K562 (cell line): Measurements from ENCODE around the gene SPATA21. TPM values are rescaled to one million over a fixed set of nuclear protein-coding genes. Genes with fewer than 3 reads are reported as not detected.
A peak's percentile ranks its signal among the peaks of the same experiment; 100 is the strongest.

ENCODE experiments used
- ATF7 ChIP-seq: fragments of 450-650 bp; IDR thresholded peaks from 2 replicates; pipeline ENCODE4 v1.7.1; 2014; ENCODE audit warnings: mild to moderate bottlenecking, moderate library complexity
- GABPA ChIP-seq: fragments of 200-800 bp; sonication (Bioruptor generic); conservative IDR thresholded peaks from 2 replicates; pipeline ENCODE4 v1.6.1; 2016; ENCODE audit warnings: low read depth, missing genetic modification characterization, missing compliant biosample characterization
- JUND ChIP-seq, 2 experiments: IDR thresholded peaks; 2 replicates in 1 of 2; 3 replicates in 1 of 2; pipeline ENCODE4 v1.6.1; 2011; ENCODE audit warnings: borderline replicate concordance in 2 of 2, low read depth in 2 of 2, low read length in 2 of 2, improper control_type of control experiment in 1 of 2, missing biosample characterization in 1 of 2, missing genetic modification characterization in 1 of 2, missing genetic modification reagents in 1 of 2
- KDM2B ChIP-seq: fragments of 250-450 bp; sonication (Bioruptor Pico); IDR thresholded peaks from 2 replicates; pipeline ENCODE4 v1.8.0; 2021; ENCODE audit warnings: mild to moderate bottlenecking, moderate library complexity
- MCM7 ChIP-seq, 2 experiments: fragments of 450-650 bp; IDR thresholded peaks; 2 replicates each; pipeline ENCODE4 v1.6.1; 2016 to 2018
- NFYB ChIP-seq: IDR thresholded peaks from 2 replicates; pipeline ENCODE4 v1.6.1; 2011; ENCODE audit warnings: mild to moderate bottlenecking, moderate library complexity; ENCODE audit not compliant: insufficient read length; ENCODE audit errors: extremely low read depth
- POLR2A ChIP-seq: fragments of 450-650 bp; conservative IDR thresholded peaks from 2 replicates; pipeline ENCODE4 v1.6.1; 2016
- RAD51 ChIP-seq: fragments of 450-650 bp; IDR thresholded peaks from 2 replicates; pipeline ENCODE4 v1.7.1; 2016; ENCODE audit warnings: low read depth, mild to moderate bottlenecking, borderline replicate concordance
- ZNF830 ChIP-seq: fragments of 250-450 bp; sonication (Bioruptor Pico); IDR thresholded peaks from 2 replicates; pipeline ENCODE4 v1.5.0; 2021; ENCODE audit warnings: mild to moderate bottlenecking
- polyA plus RNA-seq, 8 experiments: library from polyadenylated mRNA; depleted of rRNA in 4 of 8; stranded (reverse) in 5 of 8; unstranded in 3 of 8; fragments of >200 nt; fragmentation: Nextera tagmentation in 2 of 8; fragmentation: Illumina TruSeq in 1 of 8; extraction: Ambion mirVana in 2 of 8; extraction: Trizol in 1 of 8; gene quantifications; 2 replicates each; pipeline versions ENCODE4 v1.2.1 to v1.2.3, GENCODE V29; 2011 to 2014; ENCODE audit warnings: inconsistent platforms in 1 of 8, missing spikeins in 1 of 8
- total RNA-seq, 7 experiments: library from RNA; depleted of rRNA in 6 of 7; stranded (reverse); fragments of >200 nt in 6 of 7; fragmentation: Illumina TruSeq in 2 of 7; extraction: Trizol in 2 of 7; gene quantifications; 2 replicates each; pipeline versions ENCODE4 v1.2.1 to v1.2.3, GENCODE V29; 2011 to 2021; ENCODE audit warnings: low replicate concordance in 1 of 7
- TF ChIP-seq, protein P1 (sequence below), 2 experiments: fragments of 450-650 bp; formaldehyde crosslinking in 1 of 2; IDR thresholded peaks; 2 replicates each; pipeline versions ENCODE4 v1.4.0 to v1.6.1; 2014 to 2020; ENCODE audit warnings: mild to moderate bottlenecking in 2 of 2, borderline replicate concordance in 1 of 2, low read depth in 1 of 2

SPATA21 gene
- total and polyA plus RNA-seq, 9 of the 15 experiments (the other 6 are each of a cell fraction or from before 2014, with no cell fraction given) = 0.10 to 0.36 (median 0.13) TPM; not detected in 3

DNA sequence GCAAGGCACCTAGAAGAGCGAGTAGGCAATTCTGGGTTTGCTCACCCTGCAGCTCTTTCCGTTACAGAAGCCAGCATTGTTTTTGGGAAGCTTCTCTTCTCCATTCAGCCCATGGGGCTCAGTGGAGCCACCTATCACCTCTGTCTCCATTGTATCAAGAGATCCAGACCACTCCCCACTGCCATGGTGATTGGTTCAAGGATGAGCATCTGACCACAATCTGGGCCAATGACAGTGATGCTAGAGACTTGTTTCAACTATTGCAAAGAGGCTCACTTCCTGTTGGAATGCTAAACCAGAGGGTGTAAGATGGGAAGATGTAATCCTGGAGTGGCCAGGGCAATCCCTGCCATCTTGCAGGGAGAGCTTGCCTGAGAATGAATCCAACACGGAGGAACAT lies 6.6 kb downstream of the SPATA21 start (continued):
- TF ChIP-seq, protein P1, sequence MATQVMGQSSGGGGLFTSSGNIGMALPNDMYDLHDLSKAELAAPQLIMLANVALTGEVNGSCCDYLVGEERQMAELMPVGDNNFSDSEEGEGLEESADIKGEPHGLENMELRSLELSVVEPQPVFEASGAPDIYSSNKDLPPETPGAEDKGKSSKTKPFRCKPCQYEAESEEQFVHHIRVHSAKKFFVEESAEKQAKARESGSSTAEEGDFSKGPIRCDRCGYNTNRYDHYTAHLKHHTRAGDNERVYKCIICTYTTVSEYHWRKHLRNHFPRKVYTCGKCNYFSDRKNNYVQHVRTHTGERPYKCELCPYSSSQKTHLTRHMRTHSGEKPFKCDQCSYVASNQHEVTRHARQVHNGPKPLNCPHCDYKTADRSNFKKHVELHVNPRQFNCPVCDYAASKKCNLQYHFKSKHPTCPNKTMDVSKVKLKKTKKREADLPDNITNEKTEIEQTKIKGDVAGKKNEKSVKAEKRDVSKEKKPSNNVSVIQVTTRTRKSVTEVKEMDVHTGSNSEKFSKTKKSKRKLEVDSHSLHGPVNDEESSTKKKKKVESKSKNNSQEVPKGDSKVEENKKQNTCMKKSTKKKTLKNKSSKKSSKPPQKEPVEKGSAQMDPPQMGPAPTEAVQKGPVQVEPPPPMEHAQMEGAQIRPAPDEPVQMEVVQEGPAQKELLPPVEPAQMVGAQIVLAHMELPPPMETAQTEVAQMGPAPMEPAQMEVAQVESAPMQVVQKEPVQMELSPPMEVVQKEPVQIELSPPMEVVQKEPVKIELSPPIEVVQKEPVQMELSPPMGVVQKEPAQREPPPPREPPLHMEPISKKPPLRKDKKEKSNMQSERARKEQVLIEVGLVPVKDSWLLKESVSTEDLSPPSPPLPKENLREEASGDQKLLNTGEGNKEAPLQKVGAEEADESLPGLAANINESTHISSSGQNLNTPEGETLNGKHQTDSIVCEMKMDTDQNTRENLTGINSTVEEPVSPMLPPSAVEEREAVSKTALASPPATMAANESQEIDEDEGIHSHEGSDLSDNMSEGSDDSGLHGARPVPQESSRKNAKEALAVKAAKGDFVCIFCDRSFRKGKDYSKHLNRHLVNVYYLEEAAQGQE (IDR thresholded peaks at IDR 0.05; ENCODE audit: borderline replicate concordance) = 0 out of 2 replicates have a peak, but pooled peaks have one; percentile 17
- TF ChIP-seq, protein P1 (CRISPR knock-in tag; IDR thresholded peaks at IDR 0.05; ENCODE audit: low read depth) = no peak
- TF ChIP-seq JUND (IDR thresholded peaks at IDR 0.05; ENCODE audit: borderline replicate concordance, low read depth, low read length) (0 out of 2 replicates have a peak, but pooled peaks have one; percentile 3), JUND (tag; IDR thresholded peaks at IDR 0.05; ENCODE audit: borderline replicate concordance, low read depth, low read length) (no peak), MCM7 (IDR thresholded peaks at IDR 0.05) (no peak), GABPA (tag) (peak; percentile 48), ATF7 (no peak; the same call in none of the 2 replicates), RAD51 (peak; percentile 75), NFYB (peak; percentile 80), POLR2A (0 out of 2 replicates have a peak, but pooled peaks have one; percentile 35), ZNF830 (CRISPR knock-in tag) (no peak), KDM2B (CRISPR knock-in tag) (no peak)
- TF ChIP-seq, all 486 proteins: peak for 25
